HEK293 (cell line): Measurements from ENCODE around the gene CCSER1.

Experiments
- CTCF ChIP-seq: fragments of 450-650 bp; formaldehyde crosslinking; IDR thresholded peaks from 2 replicates; pipeline ENCODE4 v1.5.1; 2016; ENCODE audit warnings: missing biosample characterization, missing genetic modification characterization
- KLF16 ChIP-seq: fragments of 450-650 bp; formaldehyde crosslinking; IDR thresholded peaks from 2 replicates; pipeline ENCODE4 v1.5.1; 2017; ENCODE audit warnings: missing biosample characterization, missing genetic modification characterization
- ZBTB21 ChIP-seq: fragments of 450-650 bp; formaldehyde crosslinking; IDR thresholded peaks from 2 replicates; pipeline ENCODE4 v1.5.1; 2017; ENCODE audit warnings: missing biosample characterization, missing genetic modification characterization
- ZNF146 ChIP-seq: fragments of 450-650 bp; formaldehyde crosslinking; IDR thresholded peaks from 2 replicates; pipeline ENCODE4 v1.5.1; 2016; ENCODE audit warnings: missing biosample characterization, missing genetic modification characterization
- ZNF23 ChIP-seq: fragments of 450-650 bp; formaldehyde crosslinking; IDR thresholded peaks from 2 replicates; pipeline ENCODE4 v1.5.1; 2016; ENCODE audit warnings: missing biosample characterization, missing genetic modification characterization, borderline replicate concordance
- ZNF248 ChIP-seq: fragments of 450-650 bp; formaldehyde crosslinking; IDR thresholded peaks from 2 replicates; pipeline ENCODE4 v1.5.1; 2017; ENCODE audit warnings: missing biosample characterization, missing genetic modification characterization
- ZNF354C ChIP-seq: fragments of 450-650 bp; formaldehyde crosslinking; IDR thresholded peaks from 2 replicates; pipeline ENCODE4 v1.5.1; 2016; ENCODE audit warnings: missing biosample characterization, missing genetic modification characterization, low read depth, borderline replicate concordance
- ZNF791 ChIP-seq: fragments of 450-650 bp; formaldehyde crosslinking; IDR thresholded peaks from 2 replicates; pipeline ENCODE4 v1.5.1; 2016; ENCODE audit warnings: missing biosample characterization, missing genetic modification characterization
- TF ChIP-seq, protein P1 (sequence below): IDR thresholded peaks from 2 replicates; pipeline ENCODE4 v1.6.1; 2011; ENCODE audit warnings: mild to moderate bottlenecking, low read depth, low read length, borderline replicate concordance
- TF ChIP-seq, protein P2 (sequence below): fragments of 450-650 bp; formaldehyde crosslinking; IDR thresholded peaks from 2 replicates; pipeline ENCODE4 v1.5.1; 2016; ENCODE audit warnings: missing biosample characterization, missing genetic modification characterization, borderline replicate concordance

DNA sequence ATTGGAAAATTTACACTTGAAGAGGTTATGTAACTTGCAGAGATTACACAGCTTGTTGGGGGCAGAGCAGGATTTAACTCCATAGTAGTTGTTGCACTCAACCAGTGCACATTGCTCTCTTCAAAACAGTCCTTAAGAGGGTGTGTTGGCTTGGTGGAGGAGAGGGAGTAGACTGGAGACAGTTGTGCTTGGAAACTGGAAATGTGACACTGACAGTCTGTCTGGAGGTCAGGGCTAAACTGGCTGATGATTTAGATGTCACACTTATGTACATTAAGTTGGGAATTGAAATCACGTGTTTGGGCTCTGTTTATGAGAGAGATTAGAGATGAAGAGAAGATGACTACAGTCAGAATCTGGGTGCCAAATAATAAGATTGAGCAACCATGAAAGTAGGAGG, 32.9 kb downstream of the CCSER1 start:
- no peak for TF ChIP-seq ZNF23 (tag by site-specific recombination)
- TF ChIP-seq KLF16 (tag by site-specific recombination) = no peak
- no peak for TF ChIP-seq ZNF791 (tag by site-specific recombination)
- TF ChIP-seq, protein P1, sequence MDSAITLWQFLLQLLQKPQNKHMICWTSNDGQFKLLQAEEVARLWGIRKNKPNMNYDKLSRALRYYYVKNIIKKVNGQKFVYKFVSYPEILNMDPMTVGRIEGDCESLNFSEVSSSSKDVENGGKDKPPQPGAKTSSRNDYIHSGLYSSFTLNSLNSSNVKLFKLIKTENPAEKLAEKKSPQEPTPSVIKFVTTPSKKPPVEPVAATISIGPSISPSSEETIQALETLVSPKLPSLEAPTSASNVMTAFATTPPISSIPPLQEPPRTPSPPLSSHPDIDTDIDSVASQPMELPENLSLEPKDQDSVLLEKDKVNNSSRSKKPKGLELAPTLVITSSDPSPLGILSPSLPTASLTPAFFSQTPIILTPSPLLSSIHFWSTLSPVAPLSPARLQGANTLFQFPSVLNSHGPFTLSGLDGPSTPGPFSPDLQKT = no peak
- TF ChIP-seq, protein P2, sequence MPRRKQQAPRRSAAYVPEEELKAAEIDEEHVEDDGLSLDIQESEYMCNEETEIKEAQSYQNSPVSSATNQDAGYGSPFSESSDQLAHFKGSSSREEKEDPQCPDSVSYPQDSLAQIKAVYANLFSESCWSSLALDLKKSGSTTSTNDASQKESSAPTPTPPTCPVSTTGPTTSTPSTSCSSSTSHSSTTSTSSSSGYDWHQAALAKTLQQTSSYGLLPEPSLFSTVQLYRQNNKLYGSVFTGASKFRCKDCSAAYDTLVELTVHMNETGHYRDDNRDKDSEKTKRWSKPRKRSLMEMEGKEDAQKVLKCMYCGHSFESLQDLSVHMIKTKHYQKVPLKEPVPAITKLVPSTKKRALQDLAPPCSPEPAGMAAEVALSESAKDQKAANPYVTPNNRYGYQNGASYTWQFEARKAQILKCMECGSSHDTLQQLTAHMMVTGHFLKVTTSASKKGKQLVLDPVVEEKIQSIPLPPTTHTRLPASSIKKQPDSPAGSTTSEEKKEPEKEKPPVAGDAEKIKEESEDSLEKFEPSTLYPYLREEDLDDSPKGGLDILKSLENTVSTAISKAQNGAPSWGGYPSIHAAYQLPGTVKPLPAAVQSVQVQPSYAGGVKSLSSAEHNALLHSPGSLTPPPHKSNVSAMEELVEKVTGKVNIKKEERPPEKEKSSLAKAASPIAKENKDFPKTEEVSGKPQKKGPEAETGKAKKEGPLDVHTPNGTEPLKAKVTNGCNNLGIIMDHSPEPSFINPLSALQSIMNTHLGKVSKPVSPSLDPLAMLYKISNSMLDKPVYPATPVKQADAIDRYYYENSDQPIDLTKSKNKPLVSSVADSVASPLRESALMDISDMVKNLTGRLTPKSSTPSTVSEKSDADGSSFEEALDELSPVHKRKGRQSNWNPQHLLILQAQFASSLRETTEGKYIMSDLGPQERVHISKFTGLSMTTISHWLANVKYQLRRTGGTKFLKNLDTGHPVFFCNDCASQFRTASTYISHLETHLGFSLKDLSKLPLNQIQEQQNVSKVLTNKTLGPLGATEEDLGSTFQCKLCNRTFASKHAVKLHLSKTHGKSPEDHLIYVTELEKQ (tag by site-specific recombination) = no peak
- no peak for TF ChIP-seq ZNF146 (tag by site-specific recombination)
- no peak for TF ChIP-seq CTCF (tag by site-specific recombination)
- TF ChIP-seq ZNF354C (tag by site-specific recombination) = no peak
- TF ChIP-seq ZBTB21 (tag by site-specific recombination) = no peak
- no peak for TF ChIP-seq ZNF248
